DND-41 (cell line): ENCODE data around the gene LEMD1.
"Not testable (repeated sequence)": the region's sequence is repeated elsewhere in the genome, so short reads cannot be mapped to it uniquely, and the experiment has no call there.

Source experiments
- EZH2 ChIP-seq: IDR thresholded peaks from 3 replicates; pipeline ENCODE4 v1.6.1; 2012; ENCODE audit warnings: borderline replicate concordance, low read depth, mild to moderate bottlenecking, moderate library complexity, low read length, inconsistent platforms; ENCODE audit not compliant: severe bottlenecking
- TF ChIP-seq, protein P1 (sequence below): IDR thresholded peaks from 2 replicates; pipeline ENCODE4 v1.5.1; 2012; ENCODE audit warnings: borderline replicate concordance, low read length, moderate library complexity, mild to moderate bottlenecking; ENCODE audit not compliant: poor library complexity, severe bottlenecking; ENCODE audit errors: extremely low read depth

DNA sequence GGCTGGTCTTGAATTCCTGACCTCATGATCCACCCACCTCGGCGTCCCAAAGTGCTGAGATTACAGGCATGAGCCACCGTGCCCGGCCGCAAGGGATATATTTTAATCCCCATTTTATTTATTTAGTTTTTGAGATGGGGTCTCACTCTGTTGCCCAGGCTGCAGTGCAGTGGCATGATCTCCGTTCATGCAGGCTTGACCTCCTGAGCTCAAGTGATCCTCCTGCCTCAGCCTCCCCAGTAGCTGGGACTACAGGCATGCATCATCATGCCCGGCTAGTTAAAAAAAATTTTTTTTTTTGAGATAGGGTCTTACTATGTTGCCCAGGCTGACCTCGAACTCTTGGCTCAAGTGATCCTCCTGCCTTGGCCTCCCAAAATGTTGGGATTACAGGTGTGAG, 56.8 kb downstream of the LEMD1 start:
- TF ChIP-seq, protein P1, sequence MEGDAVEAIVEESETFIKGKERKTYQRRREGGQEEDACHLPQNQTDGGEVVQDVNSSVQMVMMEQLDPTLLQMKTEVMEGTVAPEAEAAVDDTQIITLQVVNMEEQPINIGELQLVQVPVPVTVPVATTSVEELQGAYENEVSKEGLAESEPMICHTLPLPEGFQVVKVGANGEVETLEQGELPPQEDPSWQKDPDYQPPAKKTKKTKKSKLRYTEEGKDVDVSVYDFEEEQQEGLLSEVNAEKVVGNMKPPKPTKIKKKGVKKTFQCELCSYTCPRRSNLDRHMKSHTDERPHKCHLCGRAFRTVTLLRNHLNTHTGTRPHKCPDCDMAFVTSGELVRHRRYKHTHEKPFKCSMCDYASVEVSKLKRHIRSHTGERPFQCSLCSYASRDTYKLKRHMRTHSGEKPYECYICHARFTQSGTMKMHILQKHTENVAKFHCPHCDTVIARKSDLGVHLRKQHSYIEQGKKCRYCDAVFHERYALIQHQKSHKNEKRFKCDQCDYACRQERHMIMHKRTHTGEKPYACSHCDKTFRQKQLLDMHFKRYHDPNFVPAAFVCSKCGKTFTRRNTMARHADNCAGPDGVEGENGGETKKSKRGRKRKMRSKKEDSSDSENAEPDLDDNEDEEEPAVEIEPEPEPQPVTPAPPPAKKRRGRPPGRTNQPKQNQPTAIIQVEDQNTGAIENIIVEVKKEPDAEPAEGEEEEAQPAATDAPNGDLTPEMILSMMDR, result not testable (repeated sequence)
- TF ChIP-seq EZH2, result not testable (repeated sequence)
